ENCODE results near the gene YRDC. TPM values are rescaled to one million over a fixed set of nuclear protein-coding genes. Genes with fewer than 3 reads are reported as not detected.

The YRDC gene
- total and polyA plus RNA-seq, 9 of the 15 experiments (the other 6 are each of a cell fraction or from before 2014, with no cell fraction given) = 11.1 to 58.5 (median 49.8) TPM

- intact Hi-C loops (cut with micrococcal nuclease) = no loop called here
- no TSS peak for BruUV-seq (replicated peaks)
- peaks cover 13% of the 10 kb centered on the region; the same call in 1 of the 3 replicates for H3K79me2 ChIP-seq (ENCODE audit: control insufficient read depth, insufficient read depth, low read length)
These were observed 32.7 kb upstream of the YRDC start for GRCh38 chr1:37840711-37841110.

DNA sequence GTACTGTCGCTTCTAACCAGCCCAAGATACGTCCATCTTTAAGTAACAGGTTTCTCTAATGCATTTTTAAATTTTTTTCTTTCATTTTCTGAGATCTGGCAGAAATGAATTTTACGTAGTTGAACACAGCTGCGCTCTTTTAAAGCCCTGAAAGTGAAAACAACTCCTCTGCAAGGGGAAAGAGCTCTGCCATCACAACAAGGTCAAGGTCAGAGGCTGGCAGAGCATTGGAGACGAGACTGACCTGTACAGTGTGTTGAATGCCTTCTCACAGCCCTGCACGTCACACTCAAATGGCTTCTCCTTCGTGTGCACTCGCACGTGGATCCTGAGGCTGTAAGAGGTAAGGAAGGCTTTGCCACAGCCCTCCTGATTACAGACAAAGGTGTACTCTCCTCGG is 31.7 kb upstream of the YRDC start:
- ATAC-seq (no peak), DNase-seq (ENCODE audit: extremely low read depth in 1 of 4, low spot score in 3 of 4) (no peak), FAIRE-seq (no peak)
- BruUV-seq (replicated peaks) = no TSS peak
- 93% methylated on average over 10 of the region's 10 CpGs for whole genome bisulfite sequencing (ENCODE audit: insufficient coverage, low coverage, missing lambda C conversion rate)
- H3K27ac ChIP-seq (ENCODE audit: extremely low read depth, low read depth, low read length) = no peak overlapping the region
- H3K36me3 ChIP-seq (ENCODE audit: control insufficient read depth, insufficient read depth, low read length) = peaks cover 55% of the 10 kb centered on the region
- in situ Hi-C loops (cut with MboI) (no loop called here), intact Hi-C loops (cut with micrococcal nuclease) (no loop called here)
- H3K9me1 ChIP-seq (ENCODE audit: control insufficient read depth, insufficient read depth, low read length) = no peaks in the 10 kb centered on the region
- H3K9ac ChIP-seq (ENCODE audit: insufficient read depth in 1 of 2, low read depth in 2 of 2, low read length in 2 of 2) = no peak overlapping the region
- no peak overlapping the region for H3K4me3 ChIP-seq
- H4K20me1 ChIP-seq (replicated peaks; ENCODE audit: control insufficient read depth, insufficient read depth, low read length) = no peaks in the 10 kb centered on the region
- ChIA-PET POLR2A (interaction anchor here (1.1 to 1.7 kb wide), 2 partner anchors 11 to 37 kb away, joined by 3 to 5 read pairs; no protein-coding TSS in a partner anchor), CTCF (ENCODE audit: low intra/inter-chr PET ratio) (no interaction called here)
- H3K79me2 ChIP-seq (ENCODE audit: control insufficient read depth, insufficient read depth, low read length) = peaks cover 3% of the 10 kb centered on the region; the same call in 1 of the 3 replicates
- H3K27me3 ChIP-seq (ENCODE audit: control insufficient read depth in 2 of 2, insufficient read depth in 2 of 2, low read length in 2 of 2) = no peaks in the 10 kb centered on the region
- no peak overlapping the region for H3K4me2 ChIP-seq (ENCODE audit: insufficient read depth, low read length)
- no peak overlapping the region for H2AFZ ChIP-seq (ENCODE audit: low read depth, low read length)
- H3K4me1 ChIP-seq (replicated peaks in 1 of 2; ENCODE audit: control insufficient read depth in 2 of 2, insufficient read depth in 2 of 2, low read length in 2 of 2) = peaks cover 0 to 2% of the 10 kb centered on the region in 2 experiments; a peak in 1 of 5 replicates
- no peaks in the 10 kb centered on the region for H3K9me3 ChIP-seq (replicated peaks; ENCODE audit: control insufficient read depth, insufficient read depth, low read depth, low read length)
- TF ChIP-seq COPS2 (conservative IDR thresholded peaks at IDR 0.05) (no peak), ZNF668 (CRISPR knock-in tag; IDR thresholded peaks at IDR 0.05) (no peak), MYBL2 (IDR thresholded peaks at IDR 0.05; ENCODE audit: low read depth) (no peak), MYBL2 (CRISPR knock-in tag; IDR thresholded peaks at IDR 0.05; ENCODE audit: borderline replicate concordance) (no peak), U2AF2 (optimal IDR thresholded peaks at IDR 0.05; ENCODE audit: low read depth, low read length) (no peak), ZNF274 (IDR thresholded peaks at IDR 0.05; ENCODE audit: borderline replicate concordance, low read depth, low read length) (no peak), NR2C2 (CRISPR knock-in tag; IDR thresholded peaks at IDR 0.05) (no peak), NR2C2 (tag; IDR thresholded peaks at IDR 0.05) (no peak), ELF4 (CRISPR knock-in tag; IDR thresholded peaks at IDR 0.05) (no peak), ZNF717 (CRISPR knock-in tag; IDR thresholded peaks at IDR 0.05) (no peak), SAP30 (IDR thresholded peaks at IDR 0.05; ENCODE audit: borderline replicate concordance, insufficient read depth, low read depth, low read length, poor library complexity, severe bottlenecking) (no peak), SETDB1 (IDR thresholded peaks at IDR 0.05; ENCODE audit: low read length) (no peak), ETV1 (tag; conservative IDR thresholded peaks at IDR 0.05; ENCODE audit: low read depth) (no peak), CREB1 (IDR thresholded peaks at IDR 0.05) (no peak), CREB1 (CRISPR knock-in tag; IDR thresholded peaks at IDR 0.05) (no peak), CBFB (CRISPR knock-in tag; IDR thresholded peaks at IDR 0.05) (no peak), POLR3G (IDR thresholded peaks at IDR 0.05; ENCODE audit: extremely low read depth, insufficient read length, insufficient replicate concordance) (no peak), SRSF7 (optimal IDR thresholded peaks at IDR 0.05; ENCODE audit: low read depth, low read length) (no peak)

More at GRCh38 chr1:37840711-37841110, 32.7 kb upstream of the YRDC start:
- ATAC-seq (no peak), DNase-seq (ENCODE audit: extremely low read depth in 1 of 4, low spot score in 3 of 4) (no peak), FAIRE-seq (no peak)
- peaks cover 0 to 11% of the 10 kb centered on the region in 2 experiments; a peak in 2 of 5 replicates for H3K4me1 ChIP-seq (replicated peaks in 1 of 2; ENCODE audit: control insufficient read depth in 2 of 2, insufficient read depth in 2 of 2, low read length in 2 of 2)
- H4K20me1 ChIP-seq (replicated peaks; ENCODE audit: control insufficient read depth, insufficient read depth, low read length) = no peaks in the 10 kb centered on the region
- H3K9me3 ChIP-seq (replicated peaks; ENCODE audit: control insufficient read depth, insufficient read depth, low read depth, low read length) = no peaks in the 10 kb centered on the region
- POLR2A ChIA-PET = interaction anchor here (0.5 to 1.7 kb wide), 5 partner anchors 10 to 109 kb away, joined by 3 to 5 read pairs (median 4); partner anchors contain the start of genes C1orf122 and YRDC
- H2AFZ ChIP-seq (ENCODE audit: low read depth, low read length) = no peak overlapping the region
- H3K27me3 ChIP-seq (ENCODE audit: control insufficient read depth in 2 of 2, insufficient read depth in 2 of 2, low read length in 2 of 2) = no peaks in the 10 kb centered on the region
- in situ Hi-C loops (cut with MboI) = no loop called here
- no peak overlapping the region for H3K27ac ChIP-seq (ENCODE audit: extremely low read depth, low read depth, low read length)
- H3K9me1 ChIP-seq (ENCODE audit: control insufficient read depth, insufficient read depth, low read length) = no peaks in the 10 kb centered on the region
- TF ChIP-seq CCNT2 (IDR thresholded peaks at IDR 0.05; ENCODE audit: borderline replicate concordance, extremely low read depth, insufficient read length, low read depth, low read length) = no peak
- TF ChIP-seq NFIC (IDR thresholded peaks at IDR 0.05) = peak; percentile 41; the same call in 1 of the 2 replicates
- H3K4me3 ChIP-seq = no peak overlapping the region
- H3K4me2 ChIP-seq (ENCODE audit: insufficient read depth, low read length) = no peak overlapping the region
- CTCF ChIA-PET (ENCODE audit: low intra/inter-chr PET ratio) = no interaction called here
- H3K36me3 ChIP-seq (ENCODE audit: control insufficient read depth, insufficient read depth, low read length) = peaks cover 46% of the 10 kb centered on the region
- H3K9ac ChIP-seq (ENCODE audit: insufficient read depth in 1 of 2, low read depth in 2 of 2, low read length in 2 of 2) = peak overlapping the region in 1 of 2 experiments; percentile 51; a peak in 1 of 4 replicates
- WGBS (ENCODE audit: insufficient coverage, low coverage, missing lambda C conversion rate) = 93% methylated on average over 1 of the region's 1 CpG
